Measurements from ENCODE around the gene REN. TPM values are rescaled to one million over a fixed set of nuclear protein-coding genes. Genes with fewer than 3 reads are reported as not detected.

Gene REN
- total and polyA plus RNA-seq, 2 donors (not counting 3 experiments of a cell fraction or from before 2014, with no cell fraction given) = 0.11 TPM; not detected in 1

- Histone ChIP-seq H3K9ac (replicated peaks; ENCODE audit: extremely low read depth, insufficient read depth, low read length) (no peak overlapping the region), H4K20me1 (replicated peaks; ENCODE audit: control insufficient read depth, extremely low read depth, insufficient read depth, low read length) (no peaks in the 10 kb centered on the region), H3K9me1 (replicated peaks; ENCODE audit: control insufficient read depth, extremely low read depth, insufficient read depth, low read length) (no peaks in the 10 kb centered on the region), H3K4me2 (ENCODE audit: insufficient read depth, low read length) (no peak overlapping the region), H3K4me3 (replicated peaks in 1 of 3; ENCODE audit: insufficient read depth in 1 of 3, low read depth in 1 of 3, low read length in 3 of 3) (no peak overlapping the region), H3K36me3 (ENCODE audit: control insufficient read depth in 2 of 2, extremely low read depth in 1 of 2, insufficient read depth in 2 of 2, low read length in 2 of 2) (no peaks in the 10 kb centered on the region), H3K27me3 (ENCODE audit: control insufficient read depth in 2 of 2, insufficient read depth in 2 of 2, low read length in 2 of 2) (peaks cover 0 to 2% of the 10 kb centered on the region in 2 experiments), H2AFZ (ENCODE audit: low read depth, low read length) (no peak overlapping the region), H3K27ac (ENCODE audit: insufficient read depth, low read depth, low read length) (no peak overlapping the region), H3K9me3 (replicated peaks; ENCODE audit: control insufficient read depth, insufficient read depth, low read length) (no peaks in the 10 kb centered on the region), H3K79me2 (ENCODE audit: control insufficient read depth, insufficient read depth, low read length) (no peaks in the 10 kb centered on the region), H3K4me1 (ENCODE audit: control insufficient read depth, extremely low read depth, insufficient read depth, low read length) (peaks cover 3% of the 10 kb centered on the region)
- POLR2A ChIA-PET = no interaction called here
- intact Hi-C loops (cut with micrococcal nuclease) = loop anchor here (1.0 to 2.0 kb wide), 7 partner anchors 37 to 341 kb away; partner anchors contain the start of gene SNRPE
- BruUV-seq (replicated peaks) = no TSS peak
- dilution Hi-C loops (cut with MboI; ENCODE audit: extremely low pct_ligation_motif_present, low sequenced_read_pairs) = loop anchor here (25.0 kb wide), 1 partner anchor 175 kb away; no protein-coding TSS in a partner anchor
- DNase-seq (ENCODE audit: low read depth, low spot score) (no peak), FAIRE-seq (no peak)
- CTCF ChIA-PET = interaction anchor here (0.7 to 26.7 kb wide), 20 partner anchors 11 to 341 kb away, joined by 3 to 770 read pairs (median 7); partner anchors contain the start of genes ETNK2, GOLT1A and PLEKHA6
- no peak for TF ChIP-seq MYC (IDR thresholded peaks at IDR 0.05; ENCODE audit: low read depth, low read length)
- TF ChIP-seq CTCF (IDR thresholded peaks at IDR 0.05; ENCODE audit: extremely low read depth in 1 of 2, insufficient read depth in 1 of 2, low read depth in 1 of 2, low read length in 2 of 2) = no peak
- no peak for TF ChIP-seq FOS (IDR thresholded peaks at IDR 0.05; ENCODE audit: borderline replicate concordance, insufficient read depth, low read length)
- TF ChIP-seq POLR2A (IDR thresholded peaks at IDR 0.05; ENCODE audit: low read depth, low read length) = no peak
- TF ChIP-seq GATA2 (IDR thresholded peaks at IDR 0.05; ENCODE audit: insufficient read depth, insufficient read length, low read depth, low read length) = no peak
- TF ChIP-seq EZH2 (IDR thresholded peaks at IDR 0.05; ENCODE audit: borderline replicate concordance, low read depth, low read length, severe bottlenecking) = no peak
- TF ChIP-seq JUN (IDR thresholded peaks at IDR 0.05; ENCODE audit: borderline replicate concordance, insufficient read depth, insufficient read length, low read depth) = no peak
- no peak for TF ChIP-seq MAX (IDR thresholded peaks at IDR 0.05; ENCODE audit: insufficient read depth, insufficient read length)
- no peak for TF ChIP-seq POLR2AphosphoS5 (IDR thresholded peaks at IDR 0.05; ENCODE audit: insufficient read depth, low read depth, low read length)
Observed at GRCh38 chr1:204161609-204162493, 4.3 kb downstream of the REN start.

Measured in endothelial cell of umbilical vein (primary cell).